GM12891 (cell line): ENCODE measurements around the gene COL26A1.
"Not testable (repeated sequence)": the region's sequence is repeated elsewhere in the genome, so short reads cannot be mapped to it uniquely, and the experiment has no call there.

Experiments used
- DNase-seq: peaks from one replicate; pipeline ENCODE4 v3.0.0; 2011; ENCODE audit warnings: low spot score; ENCODE audit not compliant: insufficient read length
- FAIRE-seq: peaks from 2 replicates; lab custom pipeline; 2011; peaks lifted over from hg19 to GRCh38; lab: Jason Lieb, UNC
- PAX5 ChIP-seq: IDR thresholded peaks from 2 replicates; pipeline ENCODE4 v1.6.1; 2011; ENCODE audit warnings: low read length, moderate library complexity, mild to moderate bottlenecking; ENCODE audit not compliant: insufficient read depth, severe bottlenecking
- POLR2A ChIP-seq: IDR thresholded peaks from 2 replicates; pipeline ENCODE4 v1.6.1; 2011; ENCODE audit warnings: low read depth, low read length, control low read depth
- POLR2AphosphoS5 ChIP-seq: IDR thresholded peaks from 2 replicates; pipeline ENCODE4 v1.6.1; 2011; ENCODE audit warnings: low read depth, low read length, control low read depth
- POU2F2 ChIP-seq: IDR thresholded peaks from 2 replicates; pipeline ENCODE4 v1.6.1; 2011; ENCODE audit warnings: low read depth, mild to moderate bottlenecking, control low read depth, low read length, moderate library complexity
- SPI1 ChIP-seq: IDR thresholded peaks from 2 replicates; pipeline ENCODE4 v1.6.1; 2011; ENCODE audit warnings: low read depth, low read length, control low read depth
- TAF1 ChIP-seq: IDR thresholded peaks from 2 replicates; pipeline ENCODE4 v1.6.1; 2011; ENCODE audit warnings: low read depth, low read length, control low read depth

COL26A1 gene

GRCh38 chr7:101599787-101600186 lies 237.1 kb downstream of the COL26A1 start:
- FAIRE-seq (no peak), DNase-seq (no peak)
- TF ChIP-seq SPI1, result no peak
- TF ChIP-seq TAF1, result no peak
- no peak for TF ChIP-seq PAX5
- no peak for TF ChIP-seq POLR2AphosphoS5
- TF ChIP-seq POU2F2, result no peak
- TF ChIP-seq POLR2A, result no peak

GRCh38 chr7:101602082-101602481 lies 239.4 kb downstream of the COL26A1 start:
- DNase-seq (no peak), FAIRE-seq (no peak)
- TF ChIP-seq TAF1 (no peak), PAX5 (no peak), POLR2AphosphoS5 (no peak), POLR2A (no peak), POU2F2 (no peak), SPI1 (no peak)

- TF ChIP-seq TAF1 (no peak), POU2F2 (no peak)
- FAIRE-seq (peak; percentile 84), DNase-seq (peak; percentile 83)
Observed at GRCh38 chr7:101602484-101603241, 240.0 kb downstream of the COL26A1 start.

GRCh38 chr7:101604331-101604933 lies 241.8 kb downstream of the COL26A1 start:
- FAIRE-seq (no peak), DNase-seq (no peak)
- TF ChIP-seq POU2F2 (no peak), POLR2AphosphoS5 (no peak), TAF1 (no peak), POLR2A (no peak), PAX5 (no peak), SPI1 (no peak)

- FAIRE-seq, DNase-seq: not testable (repeated sequence)
Observed at GRCh38 chr7:101604934-101605332, 242.3 kb downstream of the COL26A1 start.

- TF ChIP-seq POU2F2, result no peak
- TF ChIP-seq PAX5, result no peak
- no peak for TF ChIP-seq TAF1
- TF ChIP-seq POLR2AphosphoS5, result no peak
- TF ChIP-seq POLR2A, result no peak
- TF ChIP-seq SPI1, result no peak
- FAIRE-seq (no peak), DNase-seq (no peak)
Observed at GRCh38 chr7:101605611-101606497, 243.2 kb downstream of the COL26A1 start.

GRCh38 chr7:101606498-101606923 lies 243.8 kb downstream of the COL26A1 start:
- DNase-seq (no peak), FAIRE-seq (no peak)
- TF ChIP-seq SPI1 (no peak), POLR2A (no peak), PAX5 (no peak)
